Measurements from ENCODE around the gene CAPS.

DNA sequence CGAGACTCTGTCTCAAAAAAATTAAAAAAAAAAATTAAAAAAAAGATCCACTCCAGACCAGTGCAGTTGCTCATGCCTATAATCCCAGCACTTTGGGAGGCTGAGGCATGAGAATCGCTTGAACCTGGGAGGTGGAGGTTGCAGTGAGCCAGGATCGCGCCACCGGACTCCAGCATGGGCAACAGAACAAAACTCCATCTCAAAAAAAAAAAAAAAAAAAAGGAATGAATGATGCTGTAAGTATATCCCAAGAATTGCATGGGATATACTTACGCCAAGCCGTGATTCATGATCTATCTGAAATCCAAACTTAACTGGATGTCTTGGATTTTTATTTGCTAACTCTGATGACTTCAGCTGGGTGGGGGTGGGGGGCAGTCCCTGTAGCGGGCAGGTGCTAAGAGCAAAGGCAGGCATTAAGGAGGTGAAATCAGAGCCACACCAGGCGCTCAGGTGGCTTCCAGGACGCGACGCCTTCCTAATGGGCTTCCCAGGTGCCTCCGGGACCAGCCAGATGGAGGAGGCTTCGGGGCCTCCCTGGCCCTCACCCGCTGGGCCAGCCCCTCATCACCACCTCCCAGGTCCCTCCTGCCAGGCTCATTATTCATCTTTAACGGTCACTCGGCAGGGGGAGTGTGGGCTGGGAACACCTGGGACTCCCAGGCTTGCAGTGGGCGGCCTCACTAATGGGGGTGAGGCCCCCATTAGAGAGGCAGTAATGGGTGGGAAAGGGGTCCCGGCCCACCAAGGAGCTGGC lies 32.3 kb upstream of the CAPS start:
- TF ChIP-seq, protein P1, sequence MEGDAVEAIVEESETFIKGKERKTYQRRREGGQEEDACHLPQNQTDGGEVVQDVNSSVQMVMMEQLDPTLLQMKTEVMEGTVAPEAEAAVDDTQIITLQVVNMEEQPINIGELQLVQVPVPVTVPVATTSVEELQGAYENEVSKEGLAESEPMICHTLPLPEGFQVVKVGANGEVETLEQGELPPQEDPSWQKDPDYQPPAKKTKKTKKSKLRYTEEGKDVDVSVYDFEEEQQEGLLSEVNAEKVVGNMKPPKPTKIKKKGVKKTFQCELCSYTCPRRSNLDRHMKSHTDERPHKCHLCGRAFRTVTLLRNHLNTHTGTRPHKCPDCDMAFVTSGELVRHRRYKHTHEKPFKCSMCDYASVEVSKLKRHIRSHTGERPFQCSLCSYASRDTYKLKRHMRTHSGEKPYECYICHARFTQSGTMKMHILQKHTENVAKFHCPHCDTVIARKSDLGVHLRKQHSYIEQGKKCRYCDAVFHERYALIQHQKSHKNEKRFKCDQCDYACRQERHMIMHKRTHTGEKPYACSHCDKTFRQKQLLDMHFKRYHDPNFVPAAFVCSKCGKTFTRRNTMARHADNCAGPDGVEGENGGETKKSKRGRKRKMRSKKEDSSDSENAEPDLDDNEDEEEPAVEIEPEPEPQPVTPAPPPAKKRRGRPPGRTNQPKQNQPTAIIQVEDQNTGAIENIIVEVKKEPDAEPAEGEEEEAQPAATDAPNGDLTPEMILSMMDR (IDR thresholded peaks at IDR 0.05; ENCODE audit: low read depth, low read length): no peak
- TF ChIP-seq, protein P2, sequence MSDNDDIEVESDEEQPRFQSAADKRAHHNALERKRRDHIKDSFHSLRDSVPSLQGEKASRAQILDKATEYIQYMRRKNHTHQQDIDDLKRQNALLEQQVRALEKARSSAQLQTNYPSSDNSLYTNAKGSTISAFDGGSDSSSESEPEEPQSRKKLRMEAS (IDR thresholded peaks at IDR 0.05; ENCODE audit: low read depth, low read length): no peak
- TF ChIP-seq POLR2A (IDR thresholded peaks at IDR 0.05; ENCODE audit: extremely low read depth, insufficient read length): no peak
